ENCODE measurements around the gene HTT.
"Not testable (repeated sequence)": the region's sequence is repeated elsewhere in the genome, so short reads cannot be mapped to it uniquely, and the experiment has no call there.

HTT gene

GRCh38 chr4:3085948-3086670, 11.6 kb downstream of the HTT start:
- no CpG with 5 or more reads among the region's 10 CpGs for WGBS (ENCODE audit: insufficient coverage, insufficient read length)
- Histone ChIP-seq H3K27me3 (ENCODE audit: control insufficient read depth, insufficient read depth, low read length) (no peaks in the 10 kb centered on the region), H3K36me3 (ENCODE audit: control insufficient read depth, insufficient read depth, low read length) (no peaks in the 10 kb centered on the region), H3K4me1 (ENCODE audit: control insufficient read depth, insufficient read depth, low read length) (no peaks in the 10 kb centered on the region), H3K27ac (ENCODE audit: low read length) (no peak overlapping the region), H3K9me3 (ENCODE audit: control insufficient read depth, insufficient read depth, low read length) (no peaks in the 10 kb centered on the region), H3K4me3 (ENCODE audit: low read length) (no peak overlapping the region)
- no peak for DNase-seq (ENCODE audit: low read depth, low spot score)

DNA sequence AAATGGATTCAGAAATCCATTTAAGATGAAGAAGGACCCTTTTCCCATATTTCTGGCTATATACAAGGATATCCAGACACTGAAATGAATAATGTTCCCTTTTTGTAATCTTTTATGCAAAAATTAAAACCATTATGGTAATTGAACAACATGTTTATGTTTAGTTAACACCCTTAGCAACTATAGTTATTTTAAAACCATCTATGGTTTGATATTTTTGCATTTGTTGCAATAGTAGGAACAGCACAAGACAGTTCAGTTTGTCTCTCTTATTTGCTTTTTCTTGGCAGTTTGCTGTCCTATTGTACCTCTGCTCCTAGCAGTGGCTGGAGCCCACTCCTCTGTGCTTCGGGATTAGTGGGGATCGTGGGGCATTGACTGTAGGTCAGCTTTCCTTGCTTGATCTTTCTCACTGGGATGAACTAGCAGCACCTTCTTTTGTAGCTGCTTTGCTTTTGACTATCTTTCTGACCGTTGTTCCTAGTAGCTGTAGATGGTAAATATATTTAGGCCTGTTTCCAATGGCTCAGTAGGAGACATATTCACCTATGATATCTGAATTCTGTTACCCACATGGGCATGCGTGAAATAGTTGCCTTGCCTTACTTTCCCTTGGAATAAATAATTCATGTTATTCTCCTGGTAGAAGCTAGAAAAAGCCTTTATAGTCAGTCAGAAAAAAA, 12.8 kb downstream of the HTT start:
- H3K4me3 ChIP-seq (ENCODE audit: low read length), result no peak overlapping the region
- no peaks in the 10 kb centered on the region for H3K27me3 ChIP-seq (ENCODE audit: control insufficient read depth, insufficient read depth, low read length)
- H3K27ac ChIP-seq (ENCODE audit: low read length), result no peak overlapping the region
- WGBS (ENCODE audit: insufficient coverage, insufficient read length), result no CpG with 5 or more reads among the region's 4 CpGs
- H3K36me3 ChIP-seq (ENCODE audit: control insufficient read depth, insufficient read depth, low read length), result no peaks in the 10 kb centered on the region
- DNase-seq (ENCODE audit: low read depth, low spot score), result no peak
- no peaks in the 10 kb centered on the region for H3K9me3 ChIP-seq (ENCODE audit: control insufficient read depth, insufficient read depth, low read length)
- no peaks in the 10 kb centered on the region for H3K4me1 ChIP-seq (ENCODE audit: control insufficient read depth, insufficient read depth, low read length)

GRCh38 chr4:3091464-3091863, 17.0 kb downstream of the HTT start:
- Histone ChIP-seq H3K9me3 (ENCODE audit: control insufficient read depth, insufficient read depth, low read length) (no peaks in the 10 kb centered on the region), H3K4me3 (ENCODE audit: low read length) (no peak overlapping the region), H3K4me1 (ENCODE audit: control insufficient read depth, insufficient read depth, low read length) (no peaks in the 10 kb centered on the region), H3K36me3 (ENCODE audit: control insufficient read depth, insufficient read depth, low read length) (no peaks in the 10 kb centered on the region; the same call in 1 of the 2 replicates), H3K27me3 (ENCODE audit: control insufficient read depth, insufficient read depth, low read length) (no peaks in the 10 kb centered on the region), H3K27ac (ENCODE audit: low read length) (no peak overlapping the region)
- no CpG with 5 or more reads among the region's 5 CpGs for WGBS (ENCODE audit: insufficient coverage, insufficient read length)
- no peak for DNase-seq (ENCODE audit: low read depth, low spot score)

GRCh38 chr4:3094701-3095100, 20.2 kb downstream of the HTT start:
- not testable (repeated sequence) for H3K27ac ChIP-seq (ENCODE audit: low read length); H3K27me3 ChIP-seq (ENCODE audit: control insufficient read depth, insufficient read depth, low read length); H3K4me3 ChIP-seq (ENCODE audit: low read length); H3K4me1 ChIP-seq (ENCODE audit: control insufficient read depth, insufficient read depth, low read length); DNase-seq (ENCODE audit: low read depth, low spot score); H3K9me3 ChIP-seq (ENCODE audit: control insufficient read depth, insufficient read depth, low read length); H3K36me3 ChIP-seq (ENCODE audit: control insufficient read depth, insufficient read depth, low read length)
- no CpG with 5 or more reads among the region's 28 CpGs for WGBS (ENCODE audit: insufficient coverage, insufficient read length)

DNA sequence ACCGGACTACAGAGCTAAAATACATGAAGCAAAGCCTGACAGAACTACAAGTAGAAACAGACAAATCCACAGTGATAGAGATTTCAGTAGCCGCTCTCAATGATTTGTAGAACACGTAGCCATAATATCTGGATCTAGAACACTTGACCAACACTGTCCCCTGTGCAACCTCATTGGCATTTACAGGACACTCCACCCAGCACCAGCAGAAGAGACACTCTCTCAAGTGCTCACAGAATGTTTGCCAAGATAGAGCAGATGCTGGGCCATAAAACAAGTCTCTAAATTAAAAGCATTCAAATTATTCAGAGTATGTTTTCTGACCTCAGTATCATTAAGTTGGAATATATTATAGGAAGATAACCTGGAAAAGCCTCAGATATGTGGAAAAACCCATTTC, 21.7 kb downstream of the HTT start:
- no peak overlapping the region for H3K4me3 ChIP-seq (ENCODE audit: low read length)
- WGBS (ENCODE audit: insufficient coverage, insufficient read length), result no CpG with 5 or more reads among the region's 3 CpGs
- no peaks in the 10 kb centered on the region for H3K9me3 ChIP-seq (ENCODE audit: control insufficient read depth, insufficient read depth, low read length)
- H3K27me3 ChIP-seq (ENCODE audit: control insufficient read depth, insufficient read depth, low read length), result no peaks in the 10 kb centered on the region
- no peak overlapping the region for H3K27ac ChIP-seq (ENCODE audit: low read length)
- peaks cover 8% of the 10 kb centered on the region for H3K36me3 ChIP-seq (ENCODE audit: control insufficient read depth, insufficient read depth, low read length)
- no peak for DNase-seq (ENCODE audit: low read depth, low spot score)
- no peaks in the 10 kb centered on the region for H3K4me1 ChIP-seq (ENCODE audit: control insufficient read depth, insufficient read depth, low read length)

GRCh38 chr4:3098346-3098745, 23.9 kb downstream of the HTT start:
- H3K4me3 ChIP-seq (ENCODE audit: low read length), result no peak overlapping the region
- H3K4me1 ChIP-seq (ENCODE audit: control insufficient read depth, insufficient read depth, low read length), result no peaks in the 10 kb centered on the region
- H3K36me3 ChIP-seq (ENCODE audit: control insufficient read depth, insufficient read depth, low read length), result peaks cover 12% of the 10 kb centered on the region
- H3K27me3 ChIP-seq (ENCODE audit: control insufficient read depth, insufficient read depth, low read length), result no peaks in the 10 kb centered on the region
- H3K9me3 ChIP-seq (ENCODE audit: control insufficient read depth, insufficient read depth, low read length), result no peaks in the 10 kb centered on the region
- no peak for DNase-seq (ENCODE audit: low read depth, low spot score)
- no CpG with 5 or more reads among the region's 2 CpGs for WGBS (ENCODE audit: insufficient coverage, insufficient read length)
- H3K27ac ChIP-seq (ENCODE audit: low read length), result no peak overlapping the region

GRCh38 chr4:3106339-3107186, 32.1 kb downstream of the HTT start:
- WGBS (ENCODE audit: insufficient coverage, insufficient read length), result no CpG with 5 or more reads among the region's 7 CpGs
- Histone ChIP-seq H3K36me3 (ENCODE audit: control insufficient read depth, insufficient read depth, low read length) (peaks cover 17% of the 10 kb centered on the region), H3K27ac (ENCODE audit: low read length) (no peak overlapping the region), H3K4me3 (ENCODE audit: low read length) (no peak overlapping the region), H3K27me3 (ENCODE audit: control insufficient read depth, insufficient read depth, low read length) (no peaks in the 10 kb centered on the region), H3K4me1 (ENCODE audit: control insufficient read depth, insufficient read depth, low read length) (no peaks in the 10 kb centered on the region), H3K9me3 (ENCODE audit: control insufficient read depth, insufficient read depth, low read length) (no peaks in the 10 kb centered on the region)
- DNase-seq (ENCODE audit: low read depth, low spot score), result peak; percentile 72

DNA sequence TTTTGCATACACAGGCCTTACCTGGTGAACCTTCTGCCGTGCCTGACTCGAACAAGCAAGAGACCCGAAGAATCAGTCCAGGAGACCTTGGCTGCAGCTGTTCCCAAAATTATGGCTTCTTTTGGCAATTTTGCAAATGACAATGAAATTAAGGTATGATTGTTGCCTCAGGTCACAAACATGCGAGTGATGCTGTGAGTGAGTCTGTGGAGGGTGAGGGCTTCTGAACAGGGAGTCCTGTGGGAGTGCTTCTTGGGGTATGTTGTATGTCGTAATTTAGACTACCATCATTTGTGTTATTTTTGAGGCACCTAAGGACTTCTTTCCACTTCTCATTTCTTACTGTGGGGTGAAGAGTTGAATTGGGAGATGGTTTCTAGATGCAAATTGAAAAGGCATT, 32.8 kb downstream of the HTT start:
- Histone ChIP-seq H3K9me3 (ENCODE audit: control insufficient read depth, insufficient read depth, low read length) (no peaks in the 10 kb centered on the region), H3K27me3 (ENCODE audit: control insufficient read depth, insufficient read depth, low read length) (no peaks in the 10 kb centered on the region), H3K4me3 (ENCODE audit: low read length) (no peak overlapping the region), H3K36me3 (ENCODE audit: control insufficient read depth, insufficient read depth, low read length) (peaks cover 17% of the 10 kb centered on the region), H3K4me1 (ENCODE audit: control insufficient read depth, insufficient read depth, low read length) (no peaks in the 10 kb centered on the region), H3K27ac (ENCODE audit: low read length) (no peak overlapping the region)
- no CpG with 5 or more reads among the region's 5 CpGs for WGBS (ENCODE audit: insufficient coverage, insufficient read length)
- no peak for DNase-seq (ENCODE audit: low read depth, low spot score)

- no peak for DNase-seq (ENCODE audit: low read depth, low spot score)
- WGBS (ENCODE audit: insufficient coverage, insufficient read length), result no CpG with 5 or more reads among the region's 6 CpGs
- Histone ChIP-seq H3K9me3 (ENCODE audit: control insufficient read depth, insufficient read depth, low read length) (no peaks in the 10 kb centered on the region), H3K27ac (ENCODE audit: low read length) (no peak overlapping the region), H3K36me3 (ENCODE audit: control insufficient read depth, insufficient read depth, low read length) (peaks cover 16% of the 10 kb centered on the region), H3K4me3 (ENCODE audit: low read length) (no peak overlapping the region), H3K27me3 (ENCODE audit: control insufficient read depth, insufficient read depth, low read length) (no peaks in the 10 kb centered on the region), H3K4me1 (ENCODE audit: control insufficient read depth, insufficient read depth, low read length) (no peaks in the 10 kb centered on the region)
Measured at GRCh38 chr4:3107691-3108121, 33.2 kb downstream of the HTT start.

- Histone ChIP-seq H3K9me3 (ENCODE audit: control insufficient read depth, insufficient read depth, low read length) (no peaks in the 10 kb centered on the region), H3K4me3 (ENCODE audit: low read length) (no peak overlapping the region), H3K4me1 (ENCODE audit: control insufficient read depth, insufficient read depth, low read length) (no peaks in the 10 kb centered on the region), H3K27me3 (ENCODE audit: control insufficient read depth, insufficient read depth, low read length) (no peaks in the 10 kb centered on the region), H3K27ac (ENCODE audit: low read length) (no peak overlapping the region), H3K36me3 (ENCODE audit: control insufficient read depth, insufficient read depth, low read length) (peaks cover 14% of the 10 kb centered on the region)
- WGBS (ENCODE audit: insufficient coverage, insufficient read length), result 100% methylated on average over 1 of the region's 3 CpGs
- no peak for DNase-seq (ENCODE audit: low read depth, low spot score)
Measured at GRCh38 chr4:3108211-3108610, 33.7 kb downstream of the HTT start.
